K562 (cell line): Measurements from ENCODE around the gene ZNF487. TPM values are rescaled to one million over a fixed set of nuclear protein-coding genes. Genes with fewer than 3 reads are reported as not detected.
A peak's percentile ranks its signal among the peaks of the same experiment; 100 is the strongest.

Source experiments
- ATF1 ChIP-seq, 2 experiments: fragments of 450-650 bp in 1 of 2; IDR thresholded peaks; 2 replicates each; pipeline ENCODE4 v1.6.1; 2016; ENCODE audit warnings: missing compliant biosample characterization in 1 of 2, missing genetic modification characterization in 1 of 2
- CHCHD3 ChIP-seq: fragments of 250-450 bp; sonication (Bioruptor Pico); IDR thresholded peaks from 2 replicates; pipeline ENCODE4 v2.1.2; 2022; ENCODE audit warnings: mild to moderate bottlenecking
- E2F1 ChIP-seq: sonication (generic); formaldehyde crosslinking; IDR thresholded peaks from 2 replicates; pipeline ENCODE4 v1.8.1; 2023; ENCODE audit warnings: mild to moderate bottlenecking, missing genetic modification reagents, moderate library complexity
- EP400 ChIP-seq: fragments of 450-650 bp; IDR thresholded peaks from 2 replicates; pipeline ENCODE4 v1.6.1; 2017; ENCODE audit warnings: antibody characterized with exemption, mild to moderate bottlenecking, moderate library complexity
- GATAD2B ChIP-seq: fragments of 450-650 bp; IDR thresholded peaks from 2 replicates; pipeline ENCODE4 v1.6.1; 2017; ENCODE audit warnings: mild to moderate bottlenecking, borderline replicate concordance
- HLTF ChIP-seq: fragments of 450-650 bp; IDR thresholded peaks from 2 replicates; pipeline ENCODE4 v1.6.1; 2016
- NEUROD1 ChIP-seq: fragments of 150-350 bp; IDR thresholded peaks from 2 replicates; pipeline ENCODE4 v1.6.1; 2014; ENCODE audit warnings: borderline replicate concordance, low read length, low read depth; ENCODE audit not compliant: partially characterized antibody
- PCBP1 ChIP-seq: fragments of 200-400 bp; formaldehyde crosslinking; IDR thresholded peaks from 2 replicates; pipeline ENCODE4 v1.6.1; 2018; ENCODE audit warnings: mild to moderate bottlenecking, low read depth, low read length; ENCODE audit not compliant: poor library complexity, severe bottlenecking
- RFX7 ChIP-seq: fragments of 250-450 bp; sonication (Bioruptor Pico); IDR thresholded peaks from 2 replicates; pipeline ENCODE4 v1.5.1; 2021; ENCODE audit warnings: mild to moderate bottlenecking
- SMC3 ChIP-seq: conservative IDR thresholded peaks from 2 replicates; pipeline ENCODE4 v1.6.1; 2011; ENCODE audit warnings: low read depth, low read length, improper control_type of control experiment; ENCODE audit not compliant: insufficient read depth
- SNRNP70 ChIP-seq: fragments of 200-400 bp; formaldehyde crosslinking; optimal IDR thresholded peaks from 2 replicates; pipeline ENCODE3; 2017; ENCODE audit warnings: low read depth, low read length
- THRAP3 ChIP-seq: fragments of 450-650 bp; IDR thresholded peaks from 2 replicates; pipeline ENCODE4 v1.6.1; 2016; ENCODE audit warnings: mild to moderate bottlenecking, inconsistent platforms, borderline replicate concordance
- ZBTB7A ChIP-seq: IDR thresholded peaks from 2 replicates; pipeline ENCODE4 v1.6.1; 2011; ENCODE audit warnings: low read depth, mild to moderate bottlenecking, low read length, moderate library complexity, borderline replicate concordance; ENCODE audit not compliant: control insufficient read depth
- ZNF121 ChIP-seq: sonication (generic); formaldehyde crosslinking; conservative IDR thresholded peaks from 2 replicates; pipeline ENCODE4 v1.8.0; 2022; ENCODE audit warnings: missing genetic modification reagents
- ZNF232 ChIP-seq: sonication (generic); formaldehyde crosslinking; IDR thresholded peaks from 2 replicates; pipeline ENCODE4 v1.8.0; 2022; ENCODE audit warnings: mild to moderate bottlenecking, missing genetic modification reagents
- ZNF280B ChIP-seq: fragments of 250-450 bp; sonication (Bioruptor Pico); IDR thresholded peaks from 2 replicates; pipeline ENCODE4 v1.5.1; 2021; ENCODE audit warnings: mild to moderate bottlenecking
- ZNF76 ChIP-seq: fragments of 250-450 bp; sonication (Bioruptor Pico); IDR thresholded peaks from 2 replicates; pipeline ENCODE4 v1.4.0; 2020; ENCODE audit warnings: mild to moderate bottlenecking, moderate library complexity, borderline replicate concordance
- ZNF764 ChIP-seq: fragments of 250-450 bp; sonication (Bioruptor Pico); IDR thresholded peaks from 2 replicates; pipeline ENCODE4 v1.4.0; 2020; ENCODE audit warnings: low read depth, mild to moderate bottlenecking, moderate library complexity
- polyA plus RNA-seq, 8 experiments: library from polyadenylated mRNA; depleted of rRNA in 4 of 8; stranded (reverse) in 5 of 8; unstranded in 3 of 8; fragments of >200 nt; fragmentation: Nextera tagmentation in 2 of 8; fragmentation: Illumina TruSeq in 1 of 8; extraction: Ambion mirVana in 2 of 8; extraction: Trizol in 1 of 8; gene quantifications; 2 replicates each; pipeline versions ENCODE4 v1.2.1 to v1.2.3, GENCODE V29; 2011 to 2014; ENCODE audit warnings: inconsistent platforms in 1 of 8, missing spikeins in 1 of 8
- total RNA-seq, 7 experiments: library from RNA; depleted of rRNA in 6 of 7; stranded (reverse); fragments of >200 nt in 6 of 7; fragmentation: Illumina TruSeq in 2 of 7; extraction: Trizol in 2 of 7; gene quantifications; 2 replicates each; pipeline versions ENCODE4 v1.2.1 to v1.2.3, GENCODE V29; 2011 to 2021; ENCODE audit warnings: low replicate concordance in 1 of 7
- TF ChIP-seq, protein P1 (sequence below): sonication (generic); formaldehyde crosslinking; IDR thresholded peaks from 2 replicates; pipeline ENCODE4 v1.8.0; 2023; ENCODE audit warnings: mild to moderate bottlenecking, missing genetic modification reagents
- TF ChIP-seq, protein P2 (sequence below): sonication (generic); formaldehyde crosslinking; IDR thresholded peaks from 2 replicates; pipeline ENCODE4 v1.8.0; 2023; ENCODE audit warnings: mild to moderate bottlenecking, missing genetic modification reagents

The ZNF487 gene
- total and polyA plus RNA-seq, 9 of the 15 experiments (the other 6 are each of a cell fraction or from before 2014, with no cell fraction given) = 1.9 to 6.5 (median 4.2) TPM

GRCh38 chr10:43420369-43421200, 16.3 kb upstream of the ZNF487 start (continued):
- TF ChIP-seq SNRNP70 (no peak), HLTF (peak; percentile 71; the same call in 1 of the 2 replicates), PCBP1 (no peak), THRAP3 (no peak), ZNF76 (no peak), E2F1 (CRISPR knock-in tag) (no peak), NEUROD1 (peak; percentile 13), ZNF764 (CRISPR knock-in tag) (no peak), ZNF232 (CRISPR knock-in tag) (no peak), RFX7 (CRISPR knock-in tag) (no peak), CHCHD3 (CRISPR knock-in tag) (no peak), SMC3 (no peak), ZBTB7A (peak; percentile 87; the same call in 1 of the 2 replicates), ZNF280B (CRISPR knock-in tag) (no peak), EP400 (peak; percentile 76), ZNF121 (CRISPR knock-in tag) (peak; percentile 71), ATF1 (CRISPR knock-in tag; IDR thresholded peaks at IDR 0.05) (no peak), ATF1 (tag; IDR thresholded peaks at IDR 0.05) (peak; percentile 57; the same call in 1 of the 2 replicates), GATAD2B (0 out of 2 replicates have a peak, but pooled peaks have one; percentile 43)
- TF ChIP-seq, protein P1, sequence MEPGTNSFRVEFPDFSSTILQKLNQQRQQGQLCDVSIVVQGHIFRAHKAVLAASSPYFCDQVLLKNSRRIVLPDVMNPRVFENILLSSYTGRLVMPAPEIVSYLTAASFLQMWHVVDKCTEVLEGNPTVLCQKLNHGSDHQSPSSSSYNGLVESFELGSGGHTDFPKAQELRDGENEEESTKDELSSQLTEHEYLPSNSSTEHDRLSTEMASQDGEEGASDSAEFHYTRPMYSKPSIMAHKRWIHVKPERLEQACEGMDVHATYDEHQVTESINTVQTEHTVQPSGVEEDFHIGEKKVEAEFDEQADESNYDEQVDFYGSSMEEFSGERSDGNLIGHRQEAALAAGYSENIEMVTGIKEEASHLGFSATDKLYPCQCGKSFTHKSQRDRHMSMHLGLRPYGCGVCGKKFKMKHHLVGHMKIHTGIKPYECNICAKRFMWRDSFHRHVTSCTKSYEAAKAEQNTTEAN (CRISPR knock-in tag) = no peak
- TF ChIP-seq, protein P2, sequence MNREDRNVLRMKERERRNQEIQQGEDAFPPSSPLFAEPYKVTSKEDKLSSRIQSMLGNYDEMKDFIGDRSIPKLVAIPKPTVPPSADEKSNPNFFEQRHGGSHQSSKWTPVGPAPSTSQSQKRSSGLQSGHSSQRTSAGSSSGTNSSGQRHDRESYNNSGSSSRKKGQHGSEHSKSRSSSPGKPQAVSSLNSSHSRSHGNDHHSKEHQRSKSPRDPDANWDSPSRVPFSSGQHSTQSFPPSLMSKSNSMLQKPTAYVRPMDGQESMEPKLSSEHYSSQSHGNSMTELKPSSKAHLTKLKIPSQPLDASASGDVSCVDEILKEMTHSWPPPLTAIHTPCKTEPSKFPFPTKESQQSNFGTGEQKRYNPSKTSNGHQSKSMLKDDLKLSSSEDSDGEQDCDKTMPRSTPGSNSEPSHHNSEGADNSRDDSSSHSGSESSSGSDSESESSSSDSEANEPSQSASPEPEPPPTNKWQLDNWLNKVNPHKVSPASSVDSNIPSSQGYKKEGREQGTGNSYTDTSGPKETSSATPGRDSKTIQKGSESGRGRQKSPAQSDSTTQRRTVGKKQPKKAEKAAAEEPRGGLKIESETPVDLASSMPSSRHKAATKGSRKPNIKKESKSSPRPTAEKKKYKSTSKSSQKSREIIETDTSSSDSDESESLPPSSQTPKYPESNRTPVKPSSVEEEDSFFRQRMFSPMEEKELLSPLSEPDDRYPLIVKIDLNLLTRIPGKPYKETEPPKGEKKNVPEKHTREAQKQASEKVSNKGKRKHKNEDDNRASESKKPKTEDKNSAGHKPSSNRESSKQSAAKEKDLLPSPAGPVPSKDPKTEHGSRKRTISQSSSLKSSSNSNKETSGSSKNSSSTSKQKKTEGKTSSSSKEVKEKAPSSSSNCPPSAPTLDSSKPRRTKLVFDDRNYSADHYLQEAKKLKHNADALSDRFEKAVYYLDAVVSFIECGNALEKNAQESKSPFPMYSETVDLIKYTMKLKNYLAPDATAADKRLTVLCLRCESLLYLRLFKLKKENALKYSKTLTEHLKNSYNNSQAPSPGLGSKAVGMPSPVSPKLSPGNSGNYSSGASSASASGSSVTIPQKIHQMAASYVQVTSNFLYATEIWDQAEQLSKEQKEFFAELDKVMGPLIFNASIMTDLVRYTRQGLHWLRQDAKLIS = no peak
